Central memory CD8-positive, alpha-beta T cell (primary cell): ENCODE measurements around the gene MAD1L1.

Source experiments
- ATAC-seq: fragments of 150-1000 bp; cut with Tn5 transposase; replicated peaks from 2 replicates; pipeline ENCODE4 v1.10.0; 2022; ENCODE audit warnings: mild to moderate bottlenecking, moderate FRiP score, moderate number of reproducible peaks; ENCODE audit not compliant: poor library complexity, severe bottlenecking; ENCODE audit errors: extremely low read depth
- DNase-seq, 2 donors: peaks; one replicate each; pipeline ENCODE4 v3.0.0; 2021; ENCODE audit warnings: low spot score in 2 of 2
- H3K27ac Mint-ChIP-seq: one replicate; pipeline ENCODE4 v1.8.0; 2022; ENCODE audit warnings: low read depth, mild to moderate bottlenecking, moderate library complexity, mixed read lengths
- H3K27me3 Mint-ChIP-seq: one replicate; pipeline ENCODE4 v1.8.0; 2022; ENCODE audit warnings: mixed read lengths
- H3K36me3 Mint-ChIP-seq: one replicate; pipeline ENCODE4 v1.8.0; 2022; ENCODE audit warnings: mild to moderate bottlenecking, moderate library complexity, mixed read lengths; ENCODE audit not compliant: insufficient read depth
- H3K4me1 Mint-ChIP-seq: one replicate; pipeline ENCODE4 v1.8.0; 2022; ENCODE audit warnings: mixed read lengths
- H3K4me3 Mint-ChIP-seq: one replicate; pipeline ENCODE4 v1.8.0; 2022; ENCODE audit warnings: mild to moderate bottlenecking, moderate library complexity, mixed read lengths
- H3K9me3 Mint-ChIP-seq: one replicate; pipeline ENCODE4 v1.8.0; 2022; ENCODE audit warnings: mixed read lengths

MAD1L1 gene

GRCh38 chr7:2080060-2080387 lies 152.7 kb downstream of the MAD1L1 start:
- DNase-seq (no peak), ATAC-seq (no peak)
- Mint-ChIP-seq H3K4me1 (peaks cover 9% of the 10 kb centered on the region), H3K36me3 (peaks cover 3% of the 10 kb centered on the region), H3K9me3 (no peaks in the 10 kb centered on the region), H3K27ac (no peak overlapping the region), H3K27me3 (no peaks in the 10 kb centered on the region), H3K4me3 (no peak overlapping the region)

DNA sequence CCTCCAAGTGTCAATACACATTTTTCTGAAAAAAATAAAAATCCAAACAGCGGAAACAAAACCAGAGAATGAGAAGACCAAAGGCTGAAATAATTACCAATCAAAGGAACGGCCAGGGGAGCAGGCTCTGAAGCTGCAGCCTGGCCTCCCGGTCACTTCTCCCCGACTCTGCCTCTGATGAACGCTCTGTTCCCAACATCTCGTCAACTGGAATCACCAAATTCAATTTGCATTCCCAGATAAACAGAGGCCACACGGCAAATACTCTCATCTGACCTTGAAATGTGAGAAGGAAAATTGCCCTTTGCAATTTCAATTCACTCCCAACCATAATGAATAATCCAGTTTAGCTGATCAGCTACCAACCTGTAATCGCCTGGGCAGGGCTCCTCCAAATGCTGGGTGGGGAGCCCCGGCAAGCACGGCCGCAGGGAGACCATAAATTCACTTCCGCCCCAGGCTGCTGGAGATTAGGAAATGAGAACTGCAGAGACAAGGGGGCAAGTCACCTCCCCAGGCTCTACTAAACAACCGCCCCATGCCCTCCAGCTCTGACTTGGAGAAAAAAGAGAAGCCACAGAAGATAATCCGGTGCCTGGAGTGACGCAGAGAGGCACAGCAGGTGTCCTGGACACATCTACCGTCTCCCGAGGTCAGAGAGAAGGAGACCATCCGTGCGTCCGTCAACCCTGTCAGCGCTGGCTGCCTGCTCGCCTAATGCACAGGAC lies 153.2 kb downstream of the MAD1L1 start:
- DNase-seq: no peak

DNA sequence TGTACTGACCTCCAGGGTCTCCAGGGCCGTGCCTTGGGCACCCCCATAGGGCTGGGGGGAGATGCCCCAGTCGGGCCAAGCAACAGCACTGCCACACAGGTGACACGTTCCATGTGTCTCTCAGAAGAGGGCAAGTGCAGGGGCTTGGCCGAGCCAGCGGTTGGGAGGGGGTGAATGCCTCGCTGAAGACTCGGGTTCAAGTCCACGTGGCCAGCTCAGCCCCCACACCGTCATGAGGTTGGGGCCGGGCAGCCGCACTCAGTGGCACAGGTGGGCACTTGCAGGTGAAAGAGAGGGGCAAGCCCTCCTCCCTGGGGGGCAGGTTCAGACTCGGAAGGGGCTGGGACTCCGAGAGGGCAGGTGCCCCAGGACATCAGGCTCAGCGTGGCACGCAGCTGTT lies 153.8 kb downstream of the MAD1L1 start:
- no peak for ATAC-seq
- Mint-ChIP-seq H3K36me3 (peaks cover 3% of the 10 kb centered on the region), H3K4me1 (peaks cover 6% of the 10 kb centered on the region), H3K27me3 (no peaks in the 10 kb centered on the region), H3K4me3 (no peak overlapping the region), H3K9me3 (no peaks in the 10 kb centered on the region), H3K27ac (no peak overlapping the region)
- no peak for DNase-seq

More for the DNA sequence above, 153.2 kb downstream of the MAD1L1 start:
- Mint-ChIP-seq H3K9me3 (no peaks in the 10 kb centered on the region), H3K4me1 (peaks cover 6% of the 10 kb centered on the region), H3K36me3 (peaks cover 3% of the 10 kb centered on the region), H3K27ac (no peak overlapping the region), H3K4me3 (no peak overlapping the region), H3K27me3 (no peaks in the 10 kb centered on the region)
- no peak for ATAC-seq

DNA sequence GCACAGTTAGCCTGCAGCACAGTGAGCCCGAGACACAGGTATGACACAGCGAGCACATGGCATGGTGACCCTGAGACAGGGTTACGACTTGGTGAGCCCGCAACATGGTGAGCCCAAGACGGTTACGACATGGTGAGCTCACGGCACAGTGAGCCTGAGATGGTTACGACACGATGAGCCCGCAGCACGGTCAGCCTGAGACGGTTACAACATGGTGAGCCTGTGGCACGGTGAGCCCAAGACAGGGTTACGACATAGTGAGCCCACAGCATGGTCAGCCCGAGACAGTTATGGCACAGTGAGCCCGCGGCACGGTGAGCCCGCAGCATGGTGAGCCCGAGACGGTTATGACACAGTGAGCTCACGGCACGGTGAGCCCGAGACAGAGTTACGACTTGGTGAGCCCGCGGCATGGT lies 156.1 kb downstream of the MAD1L1 start:
- Mint-ChIP-seq H3K4me3 (no peak overlapping the region), H3K27ac (no peak overlapping the region), H3K4me1 (peaks cover 1% of the 10 kb centered on the region), H3K27me3 (no peaks in the 10 kb centered on the region), H3K36me3 (peaks cover 2% of the 10 kb centered on the region), H3K9me3 (no peaks in the 10 kb centered on the region)
- DNase-seq (no peak), ATAC-seq (no peak)

DNA sequence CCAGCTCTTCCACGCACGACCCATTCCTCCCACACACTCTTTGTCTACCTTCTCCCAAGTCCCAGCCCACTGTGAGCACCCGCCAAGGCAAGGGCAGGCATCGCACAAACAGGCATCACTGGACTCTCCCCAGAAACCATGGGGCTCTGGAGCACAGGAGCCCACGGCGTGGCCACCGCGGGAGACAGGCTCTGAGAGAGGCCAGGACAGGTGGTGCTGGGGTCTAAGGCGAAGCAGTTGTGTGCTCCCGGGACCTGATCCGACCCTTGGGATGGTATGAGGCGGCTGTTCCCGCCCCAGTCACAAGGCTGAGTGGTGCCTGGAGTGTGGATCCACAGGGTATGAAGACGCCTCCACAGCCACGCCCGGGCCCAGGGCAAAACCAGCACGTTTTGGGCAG lies 156.9 kb downstream of the MAD1L1 start:
- H3K9me3 Mint-ChIP-seq: no peaks in the 10 kb centered on the region
- H3K36me3 Mint-ChIP-seq: peaks cover 2% of the 10 kb centered on the region
- no peak overlapping the region for H3K27ac Mint-ChIP-seq
- no peak overlapping the region for H3K4me3 Mint-ChIP-seq
- H3K27me3 Mint-ChIP-seq: no peaks in the 10 kb centered on the region
- no peaks in the 10 kb centered on the region for H3K4me1 Mint-ChIP-seq
- no peak for DNase-seq
- ATAC-seq: no peak

DNA sequence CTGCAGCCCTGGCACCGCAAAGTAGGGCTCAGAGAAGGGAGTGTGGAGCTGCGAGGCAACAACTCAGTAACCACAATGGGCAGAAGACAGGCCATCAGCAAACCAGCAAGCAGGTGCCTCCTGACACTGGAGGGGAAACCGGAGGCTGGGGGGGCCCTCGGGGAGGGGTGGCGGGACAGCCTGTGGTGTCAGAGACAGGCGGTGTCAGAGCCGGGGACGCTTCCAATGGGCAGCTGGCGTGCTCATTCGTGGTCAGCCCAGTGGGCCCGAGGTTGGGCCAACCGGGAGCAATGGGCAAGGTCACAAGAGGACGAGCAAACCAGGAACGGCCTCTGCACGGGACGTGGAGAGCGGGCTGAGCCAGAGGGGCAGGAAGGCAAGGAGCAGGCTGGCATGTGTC lies 158.1 kb downstream of the MAD1L1 start:
- ATAC-seq (no peak), DNase-seq (no peak)
- Mint-ChIP-seq H3K9me3 (no peaks in the 10 kb centered on the region), H3K27ac (peak overlapping the region; percentile 19), H3K27me3 (no peaks in the 10 kb centered on the region), H3K4me3 (no peak overlapping the region), H3K36me3 (peaks cover 2% of the 10 kb centered on the region), H3K4me1 (no peaks in the 10 kb centered on the region)

- no peaks in the 10 kb centered on the region for H3K9me3 Mint-ChIP-seq
- ATAC-seq (no peak), DNase-seq (no peak)
- no peak overlapping the region for H3K27ac Mint-ChIP-seq
- no peaks in the 10 kb centered on the region for H3K27me3 Mint-ChIP-seq
- H3K4me3 Mint-ChIP-seq: no peak overlapping the region
- H3K36me3 Mint-ChIP-seq: peaks cover 4% of the 10 kb centered on the region
- peaks cover 2% of the 10 kb centered on the region for H3K4me1 Mint-ChIP-seq
Measured at GRCh38 chr7:2072798-2073197, 159.9 kb downstream of the MAD1L1 start.

DNA sequence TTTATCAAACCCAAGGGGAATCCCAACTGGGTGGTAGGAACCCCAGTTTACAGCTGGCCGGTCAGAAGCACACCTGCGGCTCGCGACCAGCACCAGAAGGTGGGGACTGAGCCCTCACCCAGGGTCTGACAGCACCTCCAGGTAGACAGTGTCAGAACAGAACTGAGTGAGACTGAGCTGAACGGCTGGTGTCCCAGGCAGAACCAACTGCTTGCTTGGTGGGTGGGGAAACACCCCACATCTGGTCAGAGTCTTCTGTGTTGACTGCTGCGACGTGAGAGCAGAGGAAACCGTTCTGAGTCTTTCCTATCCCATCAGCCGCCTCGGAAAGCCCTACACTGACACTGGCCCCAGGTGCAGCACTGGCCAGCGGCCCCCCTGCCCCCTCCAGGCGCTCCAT lies 160.7 kb downstream of the MAD1L1 start:
- no peak overlapping the region for H3K4me3 Mint-ChIP-seq
- DNase-seq: no peak

DNA sequence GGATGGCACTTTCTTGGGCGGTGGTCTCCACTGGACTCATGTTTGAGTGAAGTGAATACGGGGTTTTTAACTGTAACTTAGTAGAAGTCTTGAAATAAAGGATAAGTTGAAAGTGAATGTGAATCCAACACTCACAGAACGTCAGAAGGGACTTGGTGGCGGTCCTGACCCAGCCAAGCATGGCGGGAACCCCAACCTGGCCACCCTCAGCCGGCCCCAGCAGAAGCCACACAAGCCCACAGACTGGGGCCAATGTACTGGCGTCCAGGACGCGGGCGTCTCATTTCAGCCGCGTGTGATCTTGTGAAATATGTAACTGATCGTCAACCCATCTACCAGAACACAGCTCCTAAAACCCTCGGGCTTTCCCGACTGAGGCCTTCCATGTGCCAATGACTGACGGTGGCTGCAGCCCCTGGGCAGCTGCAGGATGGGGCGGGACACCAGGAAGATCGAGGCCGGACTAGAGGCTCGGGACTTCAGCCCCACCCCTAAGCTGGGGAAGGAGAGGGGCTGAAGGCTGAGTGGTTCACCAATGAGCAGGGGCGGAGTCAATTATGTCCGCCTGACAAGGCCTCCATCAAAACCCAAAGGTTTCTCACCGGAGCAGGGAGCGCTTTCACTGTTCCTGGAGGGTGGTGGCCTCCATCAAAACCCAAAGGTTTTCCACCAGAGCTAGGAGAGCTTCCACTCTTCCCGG lies 161.5 kb downstream of the MAD1L1 start:
- Mint-ChIP-seq H3K9me3 (no peaks in the 10 kb centered on the region), H3K36me3 (peaks cover 6% of the 10 kb centered on the region), H3K4me1 (peaks cover 8% of the 10 kb centered on the region)

More for the DNA sequence above, 160.7 kb downstream of the MAD1L1 start:
- Mint-ChIP-seq H3K27me3 (no peaks in the 10 kb centered on the region), H3K4me1 (peaks cover 6% of the 10 kb centered on the region), H3K9me3 (no peaks in the 10 kb centered on the region), H3K36me3 (peaks cover 4% of the 10 kb centered on the region), H3K27ac (no peak overlapping the region)
- ATAC-seq: peak; percentile 24

GRCh38 chr7:2070151-2070763 lies 162.5 kb downstream of the MAD1L1 start:
- DNase-seq: no peak
- ATAC-seq: no peak
- Mint-ChIP-seq H3K4me3 (no peak overlapping the region), H3K9me3 (no peaks in the 10 kb centered on the region), H3K27ac (peak overlapping the region; percentile 62), H3K4me1 (peaks cover 10% of the 10 kb centered on the region), H3K27me3 (no peaks in the 10 kb centered on the region), H3K36me3 (peaks cover 6% of the 10 kb centered on the region)

More for the DNA sequence above, 161.5 kb downstream of the MAD1L1 start:
- Mint-ChIP-seq H3K27ac (no peak overlapping the region), H3K27me3 (no peaks in the 10 kb centered on the region), H3K4me3 (no peak overlapping the region)
- no peak for ATAC-seq
- DNase-seq: no peak

GRCh38 chr7:2069472-2069860 lies 163.3 kb downstream of the MAD1L1 start:
- Mint-ChIP-seq H3K4me1 (peaks cover 10% of the 10 kb centered on the region), H3K27me3 (no peaks in the 10 kb centered on the region)

GRCh38 chr7:2068693-2069471 lies 163.9 kb downstream of the MAD1L1 start:
- no peaks in the 10 kb centered on the region for H3K27me3 Mint-ChIP-seq
- DNase-seq (no peak), ATAC-seq (no peak)
- H3K4me3 Mint-ChIP-seq: no peak overlapping the region
- H3K9me3 Mint-ChIP-seq: no peaks in the 10 kb centered on the region
- peaks cover 6% of the 10 kb centered on the region for H3K36me3 Mint-ChIP-seq
- no peak overlapping the region for H3K27ac Mint-ChIP-seq
- H3K4me1 Mint-ChIP-seq: peaks cover 10% of the 10 kb centered on the region

More at GRCh38 chr7:2069472-2069860, 163.3 kb downstream of the MAD1L1 start:
- no peak overlapping the region for H3K4me3 Mint-ChIP-seq
- peak overlapping the region; percentile 62 for H3K27ac Mint-ChIP-seq
- H3K9me3 Mint-ChIP-seq: no peaks in the 10 kb centered on the region
- no peak for ATAC-seq
- peaks cover 6% of the 10 kb centered on the region for H3K36me3 Mint-ChIP-seq
- DNase-seq: no peak
